A204.1 (cell line): ENCODE results near the gene GPR108.

Source experiments
- FAIRE-seq: peaks from 2 replicates; lab custom pipeline; 2012; peaks lifted over from hg19 to GRCh38; lab: Jason Lieb, UNC

The GPR108 gene

DNA sequence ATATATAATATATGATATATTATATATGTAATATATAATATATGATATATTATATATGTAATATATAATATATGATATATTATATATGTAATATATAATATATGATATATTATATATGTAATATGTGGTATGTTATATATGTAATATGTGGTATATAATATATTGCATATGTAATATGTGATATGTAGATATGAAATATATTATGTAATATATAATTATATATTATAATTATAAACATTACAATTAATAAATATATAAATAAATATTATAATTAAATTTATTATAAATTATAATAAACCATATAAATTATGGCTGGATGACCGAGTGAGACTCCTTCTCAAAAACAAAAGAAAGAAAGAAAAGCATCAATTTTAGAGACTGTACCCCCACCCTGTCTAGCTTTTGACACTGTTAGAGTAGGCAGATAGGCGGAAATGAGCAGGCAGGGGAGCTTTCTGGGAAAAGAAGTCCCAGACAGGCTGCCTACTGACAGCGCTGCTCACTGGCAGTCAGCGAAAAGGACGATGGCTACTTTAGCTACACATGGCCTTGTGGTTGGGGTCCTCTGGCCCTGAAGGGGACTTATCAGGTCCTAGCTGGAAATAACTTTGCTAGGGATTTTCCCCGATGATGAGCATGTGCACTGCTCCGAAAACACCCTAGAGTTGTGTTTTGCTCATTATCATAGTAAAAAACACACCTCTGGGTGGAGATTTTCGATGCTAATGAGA lies 36.6 kb downstream of the GPR108 start:
- peak; percentile 96 for FAIRE-seq

DNA sequence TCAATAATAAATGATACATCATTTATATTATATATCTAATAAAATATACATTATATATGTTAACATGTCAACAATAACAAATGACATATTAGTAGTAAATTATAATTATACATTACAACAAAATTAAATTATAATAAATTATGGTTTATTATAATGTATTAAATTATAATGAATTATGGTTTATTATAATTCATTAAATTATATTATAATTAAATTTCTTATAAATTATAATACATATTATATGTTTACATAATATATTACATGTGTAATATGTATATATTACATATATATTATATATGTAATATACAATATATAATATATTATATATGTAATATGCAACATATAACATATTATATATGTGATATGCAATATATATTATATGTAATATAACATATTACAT lies 37.4 kb downstream of the GPR108 start:
- FAIRE-seq, result peak; percentile 99

DNA sequence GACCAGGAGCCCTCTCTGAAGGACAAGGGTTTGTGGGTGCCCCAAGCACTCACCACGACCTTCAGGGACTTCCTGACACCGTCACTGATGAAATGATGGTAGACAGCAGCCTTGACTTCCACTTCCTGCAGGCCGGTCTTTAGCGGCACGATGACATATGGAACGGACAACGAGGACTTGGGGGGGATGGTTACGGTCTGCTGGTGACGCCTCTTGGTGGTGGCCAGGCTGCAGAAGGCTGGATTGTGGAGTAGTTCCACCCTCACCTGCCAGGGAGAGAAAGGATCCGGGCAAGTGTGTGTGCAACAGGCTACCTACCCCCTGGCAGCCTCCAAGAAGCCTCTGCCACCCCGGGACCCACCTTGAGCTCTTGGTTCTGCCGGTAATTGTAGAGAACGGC lies 40.1 kb downstream of the GPR108 start:
- no peak for FAIRE-seq

DNA sequence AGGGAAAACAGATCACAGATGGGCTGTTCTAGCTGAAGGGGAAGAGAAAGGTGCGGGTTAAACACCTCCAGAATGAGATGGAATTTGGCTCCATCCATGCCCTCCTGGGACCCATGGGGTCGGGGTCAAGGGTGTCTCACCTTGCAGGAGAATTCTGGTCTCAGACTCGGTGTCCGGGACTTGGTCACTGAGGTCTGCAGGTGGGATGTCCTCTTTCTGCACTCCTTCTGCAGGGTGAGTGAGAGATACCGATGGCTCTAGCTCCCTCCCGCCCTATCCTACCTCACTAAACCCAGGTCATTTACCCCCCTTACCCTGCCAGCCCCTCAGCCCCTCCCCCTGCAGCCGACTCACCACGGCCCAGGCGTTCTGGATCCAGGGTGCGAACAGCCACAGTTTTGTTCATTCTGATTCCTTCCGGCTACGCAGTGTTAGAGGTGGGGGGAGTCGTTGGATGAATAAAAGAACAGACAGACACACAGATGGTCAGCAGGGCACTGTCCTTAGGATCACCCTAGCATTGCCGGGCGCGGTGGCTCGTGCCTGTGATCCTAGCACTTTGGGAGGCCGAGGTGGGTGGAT lies 41.0 kb downstream of the GPR108 start:
- no peak for FAIRE-seq

DNA sequence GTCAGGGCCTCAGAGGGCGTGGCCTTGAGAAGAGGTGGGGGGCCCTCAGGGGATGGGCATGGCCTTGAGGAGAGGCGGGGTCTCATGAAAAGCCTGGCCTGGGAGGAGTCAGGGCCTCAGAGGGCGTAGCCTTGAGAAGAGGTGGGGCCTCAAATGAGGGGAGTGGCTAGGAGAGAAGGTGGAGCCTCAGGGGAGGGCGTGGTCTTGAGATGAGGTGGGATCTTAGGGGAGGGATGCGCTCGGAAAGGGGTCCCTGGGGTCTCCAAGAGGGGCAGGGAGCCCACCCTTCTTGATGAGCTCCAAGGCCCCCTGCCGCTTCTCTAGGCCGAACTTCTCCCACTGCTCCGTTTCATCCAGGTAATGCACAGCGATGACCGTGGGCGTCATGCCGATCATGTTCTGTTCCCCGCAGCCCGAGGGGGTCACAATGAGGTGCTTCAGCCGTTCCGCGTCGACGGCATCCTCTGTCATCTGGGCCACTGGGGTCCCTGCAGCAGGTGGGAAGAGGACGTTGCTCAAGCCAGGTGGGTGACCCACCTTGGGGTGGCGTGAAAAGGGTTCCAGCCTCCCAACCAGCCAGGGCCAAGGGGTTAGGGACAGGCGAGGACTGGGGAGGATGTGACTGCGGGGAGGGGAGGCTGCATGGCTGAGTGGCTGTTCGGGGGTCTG lies 43.1 kb downstream of the GPR108 start:
- FAIRE-seq, result no peak

DNA sequence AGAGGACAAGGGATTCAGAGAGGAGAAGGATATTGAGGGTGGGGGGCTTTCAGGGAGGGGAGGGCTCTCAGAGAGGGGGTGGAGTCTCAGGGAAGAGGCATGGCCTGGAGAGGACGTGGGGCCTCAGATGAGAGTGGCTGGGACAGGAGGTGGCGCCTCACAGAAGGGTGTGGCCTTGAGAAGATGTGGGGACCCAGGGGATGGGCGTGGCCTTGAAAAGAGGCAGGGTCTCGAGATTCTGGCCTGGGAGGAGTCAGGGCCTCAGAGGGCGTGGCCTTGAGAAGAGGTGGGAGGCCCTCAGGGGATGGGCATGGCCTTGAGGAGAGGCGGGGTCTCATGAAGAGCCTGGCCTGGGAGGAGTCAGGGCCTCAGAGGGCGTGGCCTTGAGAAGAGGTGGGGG lies 43.7 kb downstream of the GPR108 start:
- no peak for FAIRE-seq

DNA sequence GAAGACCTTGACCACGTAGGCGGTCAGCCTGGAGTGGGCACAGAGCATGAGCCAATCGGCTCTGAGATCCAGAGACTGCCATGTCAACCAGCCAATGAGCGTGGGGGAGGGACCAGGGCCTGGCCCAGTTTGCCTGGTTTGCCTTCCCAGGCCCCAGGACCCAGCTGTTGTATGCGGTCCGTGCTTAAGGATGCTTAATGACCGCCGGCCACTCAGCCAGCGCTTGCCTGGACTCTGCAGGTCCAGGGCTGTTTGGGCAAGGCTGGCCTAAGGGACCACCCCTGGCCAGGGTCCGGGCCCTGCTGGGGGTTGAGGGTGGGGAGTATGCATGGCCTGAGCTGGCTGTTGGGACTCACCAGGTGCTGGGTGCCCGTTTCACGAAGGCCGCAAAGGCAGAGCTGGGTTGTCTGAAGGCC lies 44.3 kb downstream of the GPR108 start:
- no peak for FAIRE-seq

DNA sequence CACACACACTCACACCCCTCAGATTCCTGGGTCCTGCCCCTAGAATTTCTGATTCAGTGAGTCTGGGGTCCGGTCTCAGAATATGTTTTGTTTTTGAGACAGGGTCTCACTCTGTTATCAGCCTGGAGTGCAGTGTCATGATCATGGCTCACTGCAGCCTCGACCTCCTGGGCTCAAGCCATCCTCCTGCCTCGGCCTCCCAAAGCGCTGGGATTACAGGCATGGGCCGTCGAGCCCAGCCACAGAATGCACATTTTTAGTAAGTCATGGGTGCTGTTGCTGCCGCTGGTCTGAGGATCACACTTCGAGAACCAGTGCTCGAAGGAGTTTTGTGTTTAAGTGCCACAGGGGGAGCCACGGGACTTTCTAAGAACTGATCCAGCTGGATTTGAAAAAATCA lies 45.4 kb downstream of the GPR108 start:
- no peak for FAIRE-seq

DNA sequence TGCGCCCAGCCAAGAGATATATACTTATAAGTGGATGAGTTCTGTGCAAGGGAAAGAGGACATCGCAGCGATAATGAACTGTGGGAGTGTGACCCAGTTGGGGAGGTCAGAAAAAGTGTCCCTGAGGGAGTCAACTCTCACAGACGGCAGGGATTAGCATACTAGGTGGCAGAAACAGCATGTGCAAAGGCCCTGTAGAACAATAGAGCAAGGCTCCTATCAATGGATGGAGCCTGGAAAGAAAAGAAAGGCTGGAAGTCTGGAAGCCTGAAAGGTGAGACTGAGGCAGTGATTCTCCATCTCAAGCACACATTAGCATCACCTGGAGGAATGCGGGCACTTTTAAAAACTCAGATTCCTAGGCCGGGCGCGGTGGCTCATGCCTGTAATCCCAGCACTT lies 46.0 kb downstream of the GPR108 start:
- no peak for FAIRE-seq

DNA sequence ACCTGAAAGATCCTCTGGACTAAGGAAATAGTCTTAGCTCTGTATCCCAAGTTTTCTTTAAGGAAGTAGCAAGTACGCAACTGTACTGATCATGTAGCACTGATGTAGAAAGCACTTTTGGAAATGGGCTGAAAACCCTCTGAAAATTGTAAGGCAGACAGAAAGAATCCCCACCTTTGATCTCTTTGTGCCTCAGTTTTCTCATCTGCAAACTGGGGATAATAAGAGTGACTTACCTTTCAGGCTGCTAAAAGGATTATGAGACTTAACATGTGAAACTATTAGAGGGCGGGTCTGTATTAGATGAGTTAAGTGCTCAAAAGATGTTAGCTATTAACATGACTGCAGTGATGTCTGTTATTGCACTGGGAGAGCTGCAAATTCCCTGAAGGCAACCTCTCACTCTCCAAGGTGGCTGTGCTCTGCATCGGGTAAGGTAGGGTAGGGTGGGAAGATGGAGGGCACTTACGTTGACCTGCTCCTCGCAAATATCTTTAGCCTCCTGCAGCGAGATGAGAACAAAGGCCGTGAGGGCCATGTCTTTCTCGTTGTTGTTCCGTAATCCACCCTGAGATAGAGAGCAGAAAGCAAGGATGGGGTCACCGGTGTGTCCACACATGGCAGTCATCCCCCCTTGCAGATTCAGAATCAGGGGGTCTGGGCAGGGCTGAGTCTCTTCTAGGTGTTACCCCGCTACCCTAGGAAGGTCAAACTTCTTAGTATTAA lies 47.1 kb downstream of the GPR108 start:
- FAIRE-seq, result no peak

DNA sequence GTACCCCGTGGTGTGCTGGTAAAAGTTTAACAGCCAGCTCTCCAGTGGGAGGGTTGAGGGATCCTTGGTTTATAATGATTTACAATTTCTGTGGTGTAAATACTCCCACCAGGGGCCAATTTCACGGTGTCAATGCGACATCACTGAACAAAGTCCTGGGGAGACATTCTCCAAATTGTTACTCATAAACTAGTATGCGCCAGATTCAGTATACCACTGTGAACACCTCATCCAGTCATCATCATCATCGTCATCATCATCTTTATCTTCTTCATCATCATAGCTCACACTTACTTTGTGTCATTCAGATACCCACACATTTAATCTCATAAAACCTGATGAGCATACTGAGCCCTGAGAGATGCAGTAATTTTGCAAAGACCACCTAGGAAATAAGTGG lies 50.3 kb downstream of the GPR108 start:
- FAIRE-seq, result no peak

DNA sequence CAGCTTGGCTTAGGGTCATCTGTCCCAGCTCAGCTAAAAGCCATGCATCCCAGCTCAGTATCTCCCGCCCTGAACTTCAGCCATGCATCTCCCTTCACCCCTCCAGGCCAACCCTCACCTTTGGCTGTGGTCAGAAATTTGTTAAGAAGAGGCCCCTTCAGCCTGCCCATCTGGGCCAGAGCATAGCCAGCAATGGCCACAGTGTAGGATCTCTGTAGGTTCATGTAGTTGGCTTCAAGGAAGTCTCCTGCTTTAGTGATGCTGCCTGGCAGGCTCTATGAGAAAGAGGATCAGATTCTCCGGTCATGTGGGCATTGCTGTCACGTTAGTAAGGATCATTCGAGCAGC lies 50.8 kb downstream of the GPR108 start:
- FAIRE-seq, result no peak

DNA sequence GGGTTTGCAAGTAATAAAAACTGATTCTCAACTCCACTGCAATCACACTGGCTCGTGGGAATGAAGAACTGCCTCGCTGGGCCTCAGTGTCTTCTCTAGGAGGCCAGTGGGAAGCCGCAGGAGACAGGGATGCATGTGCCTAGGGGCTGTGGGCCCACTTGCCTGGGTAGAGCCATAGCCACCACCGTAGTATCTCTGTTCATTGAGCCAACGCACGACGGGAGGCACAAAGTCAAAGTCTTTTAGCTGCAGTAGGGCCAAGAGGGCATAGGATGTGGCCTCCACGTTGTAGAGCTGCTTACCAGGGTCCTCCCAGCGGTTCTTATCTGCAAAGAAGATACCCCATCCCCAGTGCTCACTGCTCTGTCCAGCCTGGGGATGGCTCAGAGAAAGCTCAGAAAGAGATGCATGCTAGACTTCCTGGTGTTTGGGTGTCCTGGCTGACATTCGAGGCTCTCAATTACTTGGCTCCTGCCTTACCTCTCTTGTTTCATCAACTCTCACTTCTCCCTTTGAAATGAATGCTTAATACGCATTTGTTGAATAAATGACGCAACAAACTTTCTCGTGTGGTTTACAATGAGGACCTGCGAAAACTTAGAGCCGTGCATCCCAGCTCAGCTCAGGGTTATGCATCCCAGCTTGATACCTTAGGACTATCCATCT lies 51.3 kb downstream of the GPR108 start:
- FAIRE-seq, result no peak

DNA sequence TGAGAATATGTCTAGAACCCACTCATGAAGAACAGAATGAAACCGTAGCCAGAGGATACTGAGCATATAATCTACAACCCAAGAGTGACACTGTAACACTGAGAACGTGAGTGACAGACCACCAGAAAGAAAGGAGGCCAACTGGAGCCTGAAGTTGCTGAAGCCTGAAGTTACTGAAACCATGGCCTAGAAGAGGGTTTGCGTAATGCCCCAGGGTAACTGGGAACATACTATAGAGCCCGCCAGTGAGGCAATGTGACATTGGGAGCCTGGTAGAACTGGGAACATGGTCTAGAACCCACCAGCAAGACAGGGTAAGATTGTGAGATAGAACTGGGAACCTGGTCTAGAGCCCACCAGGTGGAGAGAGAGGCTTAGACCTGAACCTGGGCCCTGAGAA lies 51.9 kb downstream of the GPR108 start:
- no peak for FAIRE-seq

DNA sequence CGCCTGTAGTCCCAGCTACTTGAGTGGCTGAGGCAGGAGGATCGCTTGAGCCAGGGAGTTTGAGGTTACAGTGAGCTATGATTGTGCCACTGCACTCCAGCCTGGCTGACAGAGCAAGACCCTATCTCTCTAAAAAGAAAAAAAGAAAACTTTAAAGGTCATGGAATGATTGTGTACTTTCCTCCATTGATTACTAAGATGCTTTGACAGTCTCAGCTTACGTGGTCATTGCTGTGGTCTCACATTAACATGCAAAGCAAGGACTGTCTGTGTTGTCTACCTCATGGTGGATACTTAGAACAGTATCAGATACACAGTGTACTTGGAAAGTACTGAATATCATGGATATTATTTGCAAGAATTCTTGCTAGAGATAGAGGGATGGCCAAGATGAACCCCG lies 53.4 kb downstream of the GPR108 start:
- no peak for FAIRE-seq

DNA sequence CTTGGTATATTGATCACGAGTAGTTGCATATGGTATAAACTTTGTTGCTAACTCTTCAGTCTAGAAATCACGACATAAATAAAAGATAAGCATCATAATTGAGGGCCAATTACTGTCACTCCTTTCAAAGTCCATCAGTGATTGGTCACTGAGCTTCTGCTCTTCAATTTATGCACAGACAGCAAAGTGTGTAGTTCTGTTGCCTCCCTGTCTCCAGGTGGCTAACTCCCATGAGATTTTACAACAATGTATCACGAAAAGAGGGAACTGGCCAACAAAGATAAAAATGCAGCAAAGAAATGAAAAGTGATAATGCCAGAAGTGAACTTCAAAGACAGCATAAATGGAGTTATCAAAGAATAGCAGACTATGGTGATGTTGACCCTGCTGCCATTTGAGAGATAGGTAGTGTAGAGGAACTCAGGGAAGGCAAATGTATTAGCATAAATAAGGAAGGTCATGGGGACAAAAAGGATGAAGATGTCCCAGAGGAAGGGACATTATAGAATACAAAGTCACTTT lies 54.7 kb downstream of the GPR108 start:
- FAIRE-seq, result no peak

DNA sequence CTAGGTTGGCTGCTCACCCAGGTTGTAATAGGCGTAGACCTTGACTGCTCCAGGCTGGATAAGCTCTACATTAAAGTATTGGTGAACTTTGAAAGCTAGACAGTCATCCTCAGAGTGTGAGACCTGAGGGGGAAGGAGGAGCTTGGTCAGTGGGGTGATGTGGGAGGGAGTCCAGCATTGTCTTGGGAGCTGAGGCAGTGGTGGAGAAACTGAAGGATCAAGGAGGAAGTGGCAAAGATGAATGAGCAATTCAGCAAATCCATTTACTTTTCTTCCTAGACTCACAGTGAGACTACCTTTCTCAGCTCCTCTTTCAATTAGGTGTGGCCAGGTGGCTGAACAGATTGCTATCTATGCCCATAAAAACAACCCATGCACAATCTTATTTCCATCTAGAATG lies 57.2 kb downstream of the GPR108 start:
- FAIRE-seq, result no peak
